ENCODE measurements around the gene HMCN2.

GRCh38 chr9:130450344-130451003, 184.9 kb downstream of the HMCN2 start:
- no peak for TF ChIP-seq CTCF (IDR thresholded peaks at IDR 0.05)
- TF ChIP-seq EP300 (IDR thresholded peaks at IDR 0.05) = no peak
- TF ChIP-seq POLR2A (IDR thresholded peaks at IDR 0.05) = no peak
- TF ChIP-seq POLR2AphosphoS5 (IDR thresholded peaks at IDR 0.05) = no peak
